Effector memory CD4-positive, alpha-beta T cell (primary cell): ENCODE data around the gene CA6.
"Not testable (repeated sequence)": the region's sequence is repeated elsewhere in the genome, so short reads cannot be mapped to it uniquely, and the experiment has no call there.

Experiments used
- DNase-seq, 3 donors: peaks; one replicate each; pipeline ENCODE4 v3.0.0-alpha.2; 2020
- H3K27ac ChIP-seq: 2 replicates; pipeline ENCODE4 v1.7.0; 2013; ENCODE audit warnings: mild to moderate bottlenecking, low read length, moderate library complexity; ENCODE audit not compliant: insufficient read depth, poor library complexity, severe bottlenecking
- H3K27me3 ChIP-seq: replicated peaks from 2 replicates; pipeline ENCODE4 v1.7.0; 2013; ENCODE audit warnings: mild to moderate bottlenecking, low read length; ENCODE audit not compliant: insufficient read depth, control insufficient read depth, poor library complexity, severe bottlenecking
- H3K36me3 ChIP-seq: 2 replicates; pipeline ENCODE4 v1.7.0; 2013; ENCODE audit warnings: mild to moderate bottlenecking, low read length, moderate library complexity; ENCODE audit not compliant: control insufficient read depth, insufficient read depth
- H3K4me1 ChIP-seq: 2 replicates; pipeline ENCODE4 v1.7.0; 2013; ENCODE audit warnings: low read length, mild to moderate bottlenecking; ENCODE audit not compliant: control insufficient read depth, insufficient read depth, poor library complexity, severe bottlenecking
- H3K4me3 ChIP-seq: 2 replicates; pipeline ENCODE4 v1.7.0; 2013; ENCODE audit warnings: low read length, low read depth, mild to moderate bottlenecking; ENCODE audit not compliant: insufficient read depth, poor library complexity, severe bottlenecking
- H3K9me3 ChIP-seq: 2 replicates; pipeline ENCODE4 v1.7.0; 2013; ENCODE audit warnings: mild to moderate bottlenecking, low read length, moderate library complexity; ENCODE audit not compliant: control insufficient read depth
- total RNA-seq, 3 donors: gene quantifications; one replicate each; lab custom pipeline; 2026; lab: John Stamatoyannopoulos, UW

The CA6 gene
- 0 to 0.19 (median 0.17) reads per million in 3 donors for total RNA-seq

DNA sequence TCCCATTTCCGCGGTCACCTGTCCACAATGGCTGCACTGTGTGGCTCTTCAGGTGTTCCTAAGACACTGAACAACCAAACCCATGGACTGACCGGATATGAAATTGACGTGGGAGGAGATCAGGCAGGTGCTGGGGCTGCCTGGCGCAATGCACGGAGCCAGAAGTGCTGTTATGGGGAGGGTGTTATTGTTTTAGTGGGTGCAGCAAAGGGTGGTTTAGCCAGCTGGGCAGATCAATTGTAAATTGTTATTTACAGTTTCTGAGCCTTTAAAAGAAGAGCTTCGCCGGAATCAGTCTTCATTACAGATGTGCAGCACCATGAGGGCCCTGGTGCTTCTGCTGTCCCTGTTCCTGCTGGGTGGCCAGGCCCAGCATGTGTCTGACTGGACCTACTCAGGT lies at the start of gene CA6:
CA6 (plus strand) TSS at position 301 of the 400 bp plus-strand sequence; CDS start at position 320, 19 bp downstream.
- H3K4me1 ChIP-seq = peaks cover 32% of the 10 kb centered on the region
- DNase-seq = no peak

DNA sequence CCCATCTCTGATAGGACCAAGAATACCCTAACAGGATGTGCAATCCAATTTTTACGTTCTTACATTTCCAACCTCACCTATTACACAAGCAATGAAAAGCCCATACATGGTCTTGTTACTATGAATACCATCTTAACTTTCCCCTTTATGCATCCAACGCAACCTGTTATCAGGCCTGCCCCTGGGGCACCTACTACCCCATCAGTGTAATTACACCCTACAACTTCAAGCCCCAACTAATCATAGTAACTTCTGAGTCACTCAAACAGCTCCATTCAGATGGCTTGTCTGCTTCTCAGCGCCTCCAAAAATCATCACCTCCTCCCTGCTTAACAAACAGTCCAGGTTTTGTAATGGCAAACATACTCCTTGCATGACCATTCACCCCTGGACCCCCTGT lies 48.9 kb upstream of the CA6 start:
- H3K4me1 ChIP-seq, H3K4me3 ChIP-seq: not testable (repeated sequence)

More for the DNA sequence above, at the start of gene CA6:
- H3K27me3 ChIP-seq = no peaks in the 10 kb centered on the region
- H3K27ac ChIP-seq = no peak within 1 kb of the TSS
- no peaks in the 10 kb centered on the region for H3K36me3 ChIP-seq
- H3K4me3 ChIP-seq = no peak within 1 kb of the TSS
- no peaks in the 10 kb centered on the region for H3K9me3 ChIP-seq

DNA sequence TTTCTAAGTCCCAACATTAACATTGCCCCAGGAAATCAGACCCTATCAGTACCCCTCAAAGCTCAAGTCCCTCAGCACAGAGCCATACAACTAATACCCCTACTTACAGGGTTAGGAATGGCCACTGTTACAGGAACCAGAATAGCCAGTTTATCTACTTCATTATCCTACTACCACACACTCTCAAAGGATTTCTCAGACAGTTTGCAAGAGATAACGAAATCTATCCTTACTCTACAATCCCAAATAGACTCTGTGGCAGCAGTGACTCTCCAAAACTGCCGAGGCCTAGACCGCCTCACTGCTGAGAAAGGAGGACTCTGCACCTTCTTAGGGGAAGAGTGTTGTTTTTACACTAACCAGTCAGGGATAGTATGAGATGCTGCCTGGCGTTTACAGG lies 48.2 kb upstream of the CA6 start:
- not testable (repeated sequence) for H3K27me3 ChIP-seq, H3K4me3 ChIP-seq, DNase-seq, H3K27ac ChIP-seq, H3K4me1 ChIP-seq, H3K36me3 ChIP-seq, H3K9me3 ChIP-seq

More for the DNA sequence above, 48.9 kb upstream of the CA6 start:
- not testable (repeated sequence) for H3K27ac ChIP-seq, H3K27me3 ChIP-seq, H3K36me3 ChIP-seq, H3K9me3 ChIP-seq, DNase-seq

- not testable (repeated sequence) for H3K27me3 ChIP-seq, H3K9me3 ChIP-seq
Observed at GRCh38 chr1:8898418-8898817, 47.2 kb upstream of the CA6 start.

GRCh38 chr1:8899046-8899445 lies 46.6 kb upstream of the CA6 start:
- H3K4me1 ChIP-seq = peaks cover 8% of the 10 kb centered on the region
- no peaks in the 10 kb centered on the region for H3K27me3 ChIP-seq
- no peak overlapping the region for H3K4me3 ChIP-seq
- H3K9me3 ChIP-seq = no peaks in the 10 kb centered on the region
- DNase-seq = no peak
- peak overlapping the region; percentile 62 for H3K27ac ChIP-seq
- no peaks in the 10 kb centered on the region for H3K36me3 ChIP-seq

More at GRCh38 chr1:8898418-8898817, 47.2 kb upstream of the CA6 start:
- not testable (repeated sequence) for H3K4me3 ChIP-seq, H3K4me1 ChIP-seq, DNase-seq, H3K36me3 ChIP-seq, H3K27ac ChIP-seq

DNA sequence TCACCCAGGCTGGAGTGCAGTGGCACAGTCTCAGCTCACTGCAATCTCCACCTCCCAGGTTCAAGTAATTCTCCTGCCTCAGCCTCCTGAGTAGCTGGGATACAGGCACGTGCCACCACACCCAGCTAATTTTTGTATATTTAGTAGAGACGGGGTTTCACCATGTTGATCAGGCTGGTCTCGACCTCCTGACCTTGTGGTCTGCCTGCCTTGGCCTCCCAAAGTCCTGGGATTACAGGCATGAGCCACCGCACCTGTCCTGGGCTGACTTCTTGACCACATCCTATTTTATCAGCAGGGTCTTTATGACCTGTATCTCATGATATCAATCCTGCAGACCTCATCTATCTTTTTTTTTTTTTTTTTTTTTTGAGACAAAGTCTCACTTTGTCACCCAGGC lies 45.0 kb upstream of the CA6 start:
- not testable (repeated sequence) for H3K4me3 ChIP-seq, DNase-seq, H3K27me3 ChIP-seq, H3K4me1 ChIP-seq, H3K36me3 ChIP-seq, H3K27ac ChIP-seq, H3K9me3 ChIP-seq

DNA sequence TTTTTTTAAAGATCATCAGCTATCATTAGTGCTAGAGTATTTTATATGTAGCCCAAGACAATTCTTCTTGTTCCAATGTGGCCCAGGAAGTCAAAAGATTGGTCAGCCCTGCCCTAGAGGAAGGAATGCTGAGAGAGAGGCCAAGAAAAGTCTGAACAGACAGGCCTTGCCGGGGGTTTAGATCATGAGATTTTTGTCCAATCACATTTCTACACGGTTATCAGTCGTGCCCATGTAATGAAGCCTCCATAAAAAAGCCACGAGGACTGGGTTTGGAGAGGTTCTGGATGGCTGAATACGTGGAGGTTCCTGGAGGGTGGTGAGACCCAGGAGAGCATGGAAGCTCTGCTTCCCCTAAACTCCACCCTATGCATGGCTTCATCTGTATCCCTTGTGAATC lies 42.9 kb upstream of the CA6 start:
- Histone ChIP-seq H3K36me3 (no peaks in the 10 kb centered on the region), H3K4me1 (peaks cover 8% of the 10 kb centered on the region), H3K27ac (no peak overlapping the region), H3K27me3 (no peaks in the 10 kb centered on the region), H3K9me3 (no peaks in the 10 kb centered on the region), H3K4me3 (no peak overlapping the region)
- no peak for DNase-seq

DNA sequence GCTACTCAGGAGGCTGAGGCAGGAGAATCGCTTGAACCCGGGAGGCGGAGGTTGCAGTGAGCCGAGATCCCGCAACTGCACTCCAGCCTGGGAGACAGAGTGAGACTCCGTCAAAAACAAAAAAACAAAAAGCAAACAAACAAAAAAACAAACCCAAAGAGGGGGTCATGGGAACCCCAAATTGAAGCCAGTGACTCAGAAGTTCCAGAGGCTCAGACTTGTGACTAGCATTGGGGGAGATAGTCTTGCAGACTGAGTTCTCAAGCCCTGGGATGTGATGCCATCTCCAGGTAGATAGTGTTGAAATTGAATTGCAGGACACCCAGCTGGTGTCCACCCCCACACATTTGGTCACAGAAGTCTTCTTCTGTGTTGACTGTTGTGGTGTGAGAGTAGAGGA lies 42.3 kb upstream of the CA6 start:
- DNase-seq = no peak
- Histone ChIP-seq H3K27me3 (no peaks in the 10 kb centered on the region), H3K4me1 (peaks cover 8% of the 10 kb centered on the region), H3K36me3 (no peaks in the 10 kb centered on the region), H3K4me3 (no peak overlapping the region), H3K27ac (no peak overlapping the region), H3K9me3 (no peaks in the 10 kb centered on the region)

DNA sequence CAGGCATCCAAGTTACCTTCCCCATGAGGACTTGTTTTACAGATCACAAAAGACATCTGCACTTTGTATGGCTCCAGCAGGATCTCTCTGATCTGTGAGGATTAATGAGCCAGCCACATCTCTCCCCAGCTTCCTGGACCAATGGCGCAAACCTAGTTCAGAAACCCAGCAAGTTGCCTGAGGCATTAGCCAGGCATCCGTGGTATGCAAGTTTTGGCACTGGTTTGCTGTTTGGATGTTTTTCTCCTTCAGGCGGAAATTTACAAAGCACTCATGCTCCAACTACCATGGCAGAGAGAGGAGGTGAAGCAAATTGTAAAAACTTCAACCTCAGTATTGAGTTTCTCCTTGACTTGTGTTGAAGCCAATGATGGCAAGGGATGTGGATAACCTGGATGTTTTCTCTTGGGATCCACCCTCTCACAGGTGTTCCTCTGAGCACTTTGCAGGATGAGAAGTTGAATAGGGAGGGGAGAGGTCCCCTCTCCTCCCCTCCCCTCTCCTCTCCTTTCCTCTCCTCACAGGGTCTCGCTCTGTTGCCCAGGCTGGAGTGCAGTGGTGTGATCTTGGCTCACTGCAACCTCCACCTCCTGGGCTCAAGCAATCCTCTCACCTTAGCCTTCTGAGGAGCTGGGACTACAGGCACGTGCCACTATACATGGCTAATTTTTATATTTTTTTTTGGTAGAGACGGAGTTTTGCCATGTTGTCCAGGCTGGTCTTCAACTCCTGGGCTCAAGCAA lies 41.6 kb upstream of the CA6 start:
- Histone ChIP-seq H3K27me3 (no peaks in the 10 kb centered on the region), H3K27ac (no peak overlapping the region), H3K9me3 (no peaks in the 10 kb centered on the region), H3K4me3 (no peak overlapping the region), H3K4me1 (peaks cover 7% of the 10 kb centered on the region), H3K36me3 (no peaks in the 10 kb centered on the region)
- no peak for DNase-seq

- no peak for DNase-seq
- H3K27ac ChIP-seq = no peak overlapping the region
- no peaks in the 10 kb centered on the region for H3K36me3 ChIP-seq
- H3K9me3 ChIP-seq = no peaks in the 10 kb centered on the region
- H3K27me3 ChIP-seq = no peaks in the 10 kb centered on the region
- no peak overlapping the region for H3K4me3 ChIP-seq
- no peaks in the 10 kb centered on the region for H3K4me1 ChIP-seq
Observed at GRCh38 chr1:8905582-8906191, 40.0 kb upstream of the CA6 start.
